Left cardiac atrium (tissue), 2 donors: Measurements from ENCODE around the gene MRPL52. TPM values are rescaled to one million over a fixed set of nuclear protein-coding genes. Genes with fewer than 3 reads are reported as not detected.

Experiments used
- total RNA-seq, 2 donors: library from RNA; stranded (reverse); fragmentation: NEBNext Ultra II Directional; extraction: Animal tissue kit (Norgen Biotek cat#: 25700); gene quantifications; one replicate each; pipeline ENCODE4 v1.2.1, GENCODE V29; 2021
- donor health status: DM: no; HTN: yes; CAD: no; lungs with severe emphysema.
- donor health status: DM: yes; HTN: yes; CAD: no.

Gene MRPL52
- total RNA-seq, 2 donors from 2014 or later = 79.4 to 95.7 TPM

Other genes starting within 250 kb of the MRPL52 start
- gene DAD1, start 240.7 kb upstream of the MRPL52 start, total RNA-seq = 100 to 1,000 TPM; 150 to 165 TPM
- gene ABHD4, start 231.6 kb upstream of the MRPL52 start, total RNA-seq = 10 to 100 TPM; 19.8 to 20.1 TPM
- not detected for gene OR6J1, start 185.5 kb upstream of the MRPL52 start, total RNA-seq
- 100 to 1,000 TPM; 102 to 104 TPM for gene OXA1L, start 63.2 kb upstream of the MRPL52 start, total RNA-seq
- 10 to 100 TPM in 1 of 2 donors, 1 to 10 TPM in 1; 8.2 to 12.0 TPM for gene SLC7A7, start 14.5 kb upstream of the MRPL52 start, total RNA-seq
- 10 to 100 TPM; 51.2 to 52.2 TPM for gene MMP14, start 6.7 kb downstream of the MRPL52 start, total RNA-seq
- gene LRP10, start 41.9 kb downstream of the MRPL52 start, total RNA-seq = 10 to 100 TPM; 63.5 to 73.1 TPM
- under 1 TPM in 1 of 2 donors, not detected in 1; 0.12 TPM for gene REM2, start 53.3 kb downstream of the MRPL52 start, total RNA-seq
- 10 to 100 TPM; 48.8 to 54.6 TPM for gene RBM23, start 89.3 kb downstream of the MRPL52 start, total RNA-seq
- gene PRMT5, start 99.5 kb downstream of the MRPL52 start, total RNA-seq = 10 to 100 TPM; 46.9 to 48.6 TPM
- 10 to 100 TPM; 17.2 to 23.9 TPM for gene HAUS4, start 127.2 kb downstream of the MRPL52 start, total RNA-seq
- gene AJUBA, start 152.7 kb downstream of the MRPL52 start, total RNA-seq = 1 to 10 TPM; 7.0 to 8.0 TPM
- gene C14orf93, start 180.3 kb downstream of the MRPL52 start, total RNA-seq = 1 to 10 TPM; 3.9 to 4.7 TPM
- 100 to 1,000 TPM in 1 of 2 donors, 10 to 100 TPM in 1; 98.1 to 114 TPM for gene PSMB5, start 205.0 kb downstream of the MRPL52 start, total RNA-seq
- not detected for gene PSMB11, start 212.3 kb downstream of the MRPL52 start, total RNA-seq
- gene CDH24, start 227.6 kb downstream of the MRPL52 start, total RNA-seq = 1 to 10 TPM; 1.6 to 3.4 TPM